C4-2B (cell line): Measurements from ENCODE around the gene SURF4.

Experiments used
- ZFX ChIP-seq: fragments of 450-650 bp; IDR thresholded peaks from 2 replicates; pipeline ENCODE4 v1.6.1; 2017
- TF ChIP-seq, protein P1 (sequence below): fragments of 450-650 bp; conservative IDR thresholded peaks from 2 replicates; pipeline ENCODE4 v1.5.1; 2017; ENCODE audit warnings: mild to moderate bottlenecking

DNA sequence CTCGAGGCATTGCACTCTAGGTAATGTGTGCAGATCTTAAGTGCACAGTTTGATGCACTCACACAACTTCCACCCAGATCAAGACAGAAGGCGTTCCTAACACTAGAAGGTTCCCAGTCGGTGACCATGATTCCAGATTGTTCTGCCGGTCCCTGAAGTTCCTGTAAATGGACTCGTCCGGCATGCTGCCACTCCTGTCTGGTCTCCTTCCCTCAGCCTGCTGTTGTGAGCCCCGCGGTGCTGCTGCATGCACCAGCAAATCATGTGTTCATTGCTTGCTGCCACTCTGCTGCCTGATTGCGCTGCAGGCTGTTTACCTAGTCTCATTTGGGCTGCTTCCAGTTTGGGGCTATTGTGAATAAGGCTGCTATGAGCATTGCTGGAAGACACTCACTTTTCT is 11.8 kb upstream of the SURF4 start:
- TF ChIP-seq, protein P1, sequence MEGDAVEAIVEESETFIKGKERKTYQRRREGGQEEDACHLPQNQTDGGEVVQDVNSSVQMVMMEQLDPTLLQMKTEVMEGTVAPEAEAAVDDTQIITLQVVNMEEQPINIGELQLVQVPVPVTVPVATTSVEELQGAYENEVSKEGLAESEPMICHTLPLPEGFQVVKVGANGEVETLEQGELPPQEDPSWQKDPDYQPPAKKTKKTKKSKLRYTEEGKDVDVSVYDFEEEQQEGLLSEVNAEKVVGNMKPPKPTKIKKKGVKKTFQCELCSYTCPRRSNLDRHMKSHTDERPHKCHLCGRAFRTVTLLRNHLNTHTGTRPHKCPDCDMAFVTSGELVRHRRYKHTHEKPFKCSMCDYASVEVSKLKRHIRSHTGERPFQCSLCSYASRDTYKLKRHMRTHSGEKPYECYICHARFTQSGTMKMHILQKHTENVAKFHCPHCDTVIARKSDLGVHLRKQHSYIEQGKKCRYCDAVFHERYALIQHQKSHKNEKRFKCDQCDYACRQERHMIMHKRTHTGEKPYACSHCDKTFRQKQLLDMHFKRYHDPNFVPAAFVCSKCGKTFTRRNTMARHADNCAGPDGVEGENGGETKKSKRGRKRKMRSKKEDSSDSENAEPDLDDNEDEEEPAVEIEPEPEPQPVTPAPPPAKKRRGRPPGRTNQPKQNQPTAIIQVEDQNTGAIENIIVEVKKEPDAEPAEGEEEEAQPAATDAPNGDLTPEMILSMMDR, result no peak
- no peak for TF ChIP-seq ZFX
